GM18867 (cell line): ENCODE data around the gene HSD17B11.
A peak's percentile ranks its signal among the peaks of the same experiment; 100 is the strongest.
"Not testable (repeated sequence)": the region's sequence is repeated elsewhere in the genome, so short reads cannot be mapped to it uniquely, and the experiment has no call there.

Experiments used
- ATAC-seq: cut with Tn5 transposase; IDR thresholded peaks from one replicate; pipeline ENCODE4 v1.9.1; 2021; ENCODE audit warnings: mild to moderate bottlenecking, moderate library complexity; ENCODE audit not compliant: unreplicated experiment

Gene HSD17B11, protein sequence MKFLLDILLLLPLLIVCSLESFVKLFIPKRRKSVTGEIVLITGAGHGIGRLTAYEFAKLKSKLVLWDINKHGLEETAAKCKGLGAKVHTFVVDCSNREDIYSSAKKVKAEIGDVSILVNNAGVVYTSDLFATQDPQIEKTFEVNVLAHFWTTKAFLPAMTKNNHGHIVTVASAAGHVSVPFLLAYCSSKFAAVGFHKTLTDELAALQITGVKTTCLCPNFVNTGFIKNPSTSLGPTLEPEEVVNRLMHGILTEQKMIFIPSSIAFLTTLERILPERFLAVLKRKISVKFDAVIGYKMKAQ

DNA sequence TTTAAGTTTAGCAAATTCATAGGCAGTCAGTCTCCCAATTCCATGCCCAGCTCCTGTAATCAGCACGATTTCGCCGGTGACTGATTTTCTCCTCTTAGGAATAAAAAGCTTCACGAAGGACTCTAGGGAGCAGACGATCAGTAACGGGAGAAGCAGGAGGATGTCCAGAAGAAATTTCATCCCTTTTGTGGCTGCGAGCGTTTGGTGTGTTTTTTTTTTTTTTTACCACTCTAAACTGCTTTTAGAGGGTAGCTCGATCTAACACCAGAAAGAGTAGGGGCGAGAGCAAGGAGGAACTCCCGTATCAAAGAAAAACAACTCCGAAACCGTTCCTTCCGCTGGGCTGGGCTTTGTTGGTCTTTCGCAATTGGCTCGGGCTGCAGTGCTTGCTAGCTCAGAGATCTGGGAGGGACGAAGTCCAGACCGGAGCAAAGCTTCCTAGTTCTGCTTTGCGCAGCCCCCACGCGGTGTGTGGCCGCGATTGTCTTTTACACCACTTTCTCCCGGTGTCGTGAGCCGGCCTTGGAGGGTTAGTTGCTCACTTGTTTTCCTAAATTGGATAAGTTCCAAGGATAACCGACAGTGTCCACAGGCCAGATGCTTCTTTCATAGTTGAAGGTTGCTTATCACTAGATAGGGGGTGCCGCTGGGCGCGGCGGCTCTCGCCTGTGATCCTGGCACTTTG lies at the start of gene HSD17B11:
Gene HSD17B11 (minus strand): TSS at position 298 of the 685 bp plus-strand sequence. CDS start 118 bp downstream, at position 180.
- peak; percentile 98 for ATAC-seq

DNA sequence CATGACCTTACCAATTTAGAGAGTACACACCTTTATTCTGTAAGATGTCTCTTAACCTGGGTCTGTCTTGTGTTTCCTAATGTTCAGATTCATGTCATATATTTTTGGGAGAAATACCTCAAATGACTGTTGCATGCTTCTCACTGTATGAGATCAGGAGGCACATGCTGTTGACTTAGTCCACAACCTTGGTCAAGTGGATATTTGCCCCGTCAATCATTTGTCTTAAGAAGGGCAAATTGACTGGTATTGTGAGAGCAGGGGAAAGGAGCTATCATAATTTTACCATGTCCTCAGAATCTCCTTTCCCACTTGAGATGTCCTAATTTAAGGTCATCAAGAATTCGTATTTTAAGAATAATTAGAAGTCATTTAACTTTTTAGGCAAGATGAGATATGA lies 42.4 kb upstream of the HSD17B11 start:
- ATAC-seq: no peak

DNA sequence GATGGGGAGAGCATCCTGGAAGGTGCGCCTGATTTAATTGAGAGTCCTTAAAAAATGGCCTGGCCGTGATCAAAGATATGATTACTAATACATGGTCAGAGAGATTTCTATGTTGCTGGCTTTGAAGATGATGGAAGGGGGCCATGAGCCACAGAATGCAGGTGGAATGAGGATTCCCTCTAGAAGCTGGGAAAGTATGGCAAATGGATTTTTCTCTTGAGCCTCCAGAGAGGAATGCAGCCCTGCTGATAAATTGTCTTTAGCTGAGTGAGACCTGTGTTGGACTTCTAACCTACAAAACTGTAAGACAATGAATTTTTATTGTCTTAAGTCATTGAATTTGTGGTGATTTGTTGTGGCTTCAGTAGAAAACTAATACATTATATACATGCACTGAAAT lies 39.0 kb upstream of the HSD17B11 start:
- ATAC-seq: no peak

DNA sequence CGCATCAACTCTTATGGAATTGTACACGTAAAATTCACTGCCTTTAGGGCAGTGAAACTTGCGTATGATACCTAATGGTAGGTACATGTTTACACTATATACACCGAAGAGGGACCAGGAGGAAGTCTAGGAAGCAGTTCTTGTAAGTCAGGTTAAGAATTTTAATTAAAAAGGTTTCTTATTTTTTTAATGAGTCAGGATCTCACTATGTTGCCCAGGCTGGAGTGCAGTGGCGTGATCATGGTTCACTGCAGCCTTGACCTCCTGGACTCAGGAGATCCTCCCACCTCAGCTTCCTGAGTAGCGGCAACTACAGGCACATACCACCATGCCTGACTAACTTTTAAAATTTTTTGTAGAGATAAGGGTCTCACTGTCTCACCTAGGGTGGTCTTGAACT lies 38.0 kb upstream of the HSD17B11 start:
- ATAC-seq: no peak

DNA sequence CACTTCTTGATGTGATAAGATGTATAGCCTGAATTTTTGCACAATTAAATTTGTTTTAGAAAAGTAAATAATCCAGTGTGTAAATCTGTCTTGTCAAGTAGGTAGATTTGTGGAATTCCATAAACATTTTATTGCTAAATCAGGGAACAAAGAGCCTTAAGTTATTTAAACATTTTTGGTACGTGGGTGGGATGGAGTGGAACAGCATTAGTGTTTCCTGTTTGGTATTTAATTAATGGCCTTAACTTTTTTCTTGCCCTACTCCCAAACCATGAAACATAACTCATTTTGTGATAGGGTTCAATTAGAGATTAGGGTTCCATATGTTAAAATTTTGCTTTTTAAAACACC lies 36.5 kb upstream of the HSD17B11 start:
- no peak for ATAC-seq

DNA sequence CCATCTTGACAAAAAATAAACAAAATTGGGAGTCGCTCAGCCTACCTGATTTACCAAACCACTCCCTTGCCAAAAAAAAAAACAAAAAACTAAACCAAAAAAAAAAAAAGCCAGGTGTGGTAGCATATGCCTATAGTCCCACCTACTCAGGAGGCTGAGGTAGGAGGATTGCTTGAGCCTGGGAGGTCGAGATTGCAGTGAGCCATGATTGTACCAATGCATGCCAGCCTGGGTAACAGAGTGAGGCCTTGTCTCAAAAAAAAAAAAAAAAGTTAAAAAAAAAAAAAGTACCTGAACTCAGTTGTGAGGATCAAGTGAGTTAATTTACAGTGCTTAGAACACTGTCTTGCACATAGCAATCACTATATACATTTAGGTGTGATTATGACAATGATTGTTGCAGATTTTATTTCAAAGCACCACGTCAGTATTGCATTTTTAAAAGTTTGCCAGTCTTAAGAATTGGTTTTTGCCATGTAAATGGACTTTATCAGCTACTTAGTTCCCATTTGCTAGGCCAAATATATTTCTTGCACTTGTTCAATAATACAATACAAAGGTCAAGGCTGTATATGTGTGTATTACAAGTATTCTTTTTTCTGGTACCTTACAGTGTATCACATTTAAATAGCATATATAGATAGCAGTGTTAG lies 36.0 kb upstream of the HSD17B11 start:
- ATAC-seq: no peak

DNA sequence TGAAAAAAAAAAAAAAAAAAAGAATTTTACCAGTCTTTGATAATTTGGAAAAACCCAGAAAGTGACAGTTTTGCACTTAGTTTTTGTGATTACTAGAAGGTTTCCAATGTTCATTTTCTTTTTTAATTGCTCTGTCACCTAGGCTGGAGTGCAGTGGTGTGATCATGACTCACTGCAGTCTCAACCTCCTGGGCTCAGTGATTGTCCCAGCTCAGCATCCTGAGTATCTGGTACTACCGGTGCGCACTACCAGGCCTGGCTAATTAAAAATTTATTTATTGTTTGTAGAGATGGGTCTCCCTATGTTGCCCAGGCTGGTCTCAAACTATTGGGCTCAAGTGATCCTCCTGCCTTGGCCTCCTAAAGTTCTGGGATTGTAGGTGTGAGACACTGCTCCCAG lies 34.7 kb upstream of the HSD17B11 start:
- ATAC-seq: no peak

DNA sequence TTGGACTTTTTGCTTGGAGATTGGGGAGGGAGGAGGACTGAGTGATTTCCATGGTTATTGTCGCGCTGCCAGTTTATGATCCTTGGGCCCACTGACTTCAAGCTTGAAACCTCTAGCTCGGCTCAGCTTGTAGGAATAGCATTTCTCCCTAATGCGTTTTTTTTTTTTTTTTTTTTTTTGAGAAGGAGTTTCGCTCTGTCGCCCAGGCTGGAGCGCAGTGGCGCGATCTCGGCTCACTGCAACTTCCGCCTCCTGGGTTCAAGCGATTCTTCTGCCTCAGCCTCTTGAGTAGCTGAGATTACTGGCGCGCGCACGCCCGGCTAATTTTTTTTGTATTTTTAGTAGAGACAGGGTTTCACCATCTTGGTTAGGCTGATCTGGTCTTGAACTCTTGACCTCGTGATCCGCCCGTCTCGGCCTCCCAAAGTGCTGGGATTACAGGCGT lies 33.1 kb upstream of the HSD17B11 start:
- not testable (repeated sequence) for ATAC-seq

DNA sequence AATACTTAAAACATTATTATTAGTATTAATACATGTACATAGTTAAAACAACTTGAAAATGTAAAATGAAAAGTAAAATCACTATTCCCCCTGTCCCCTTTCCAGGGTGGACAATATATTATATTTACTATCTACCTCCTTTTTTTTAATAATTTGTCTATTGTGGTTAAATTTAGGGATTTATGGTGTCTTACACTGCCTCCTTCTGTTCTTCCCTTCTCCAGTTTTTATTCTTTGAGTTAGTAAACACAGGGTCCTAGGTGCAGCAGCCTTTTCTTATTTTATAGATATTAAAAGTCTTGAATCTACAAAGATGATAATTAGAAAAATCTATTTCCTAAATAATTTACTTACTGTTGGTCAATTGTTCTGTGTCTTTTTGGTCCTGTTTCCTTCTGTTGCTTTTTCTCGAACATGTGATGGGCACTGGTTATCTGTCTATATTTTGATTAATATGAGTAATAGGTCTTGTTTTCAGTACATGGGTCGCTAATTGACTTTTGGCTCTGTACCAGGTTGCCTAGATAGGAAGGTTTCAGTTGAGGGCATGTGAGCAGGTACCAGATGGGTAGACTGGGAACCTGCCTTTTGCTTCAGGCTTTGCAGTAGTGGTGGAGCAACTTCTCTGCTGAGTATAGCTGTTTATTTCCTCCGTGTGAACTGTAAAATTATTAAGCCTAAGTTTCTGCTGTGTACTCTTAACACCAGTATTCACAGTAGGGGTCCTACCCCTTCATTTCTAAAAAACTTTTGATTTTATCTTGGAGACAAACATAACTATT lies 32.5 kb upstream of the HSD17B11 start:
- no peak for ATAC-seq

DNA sequence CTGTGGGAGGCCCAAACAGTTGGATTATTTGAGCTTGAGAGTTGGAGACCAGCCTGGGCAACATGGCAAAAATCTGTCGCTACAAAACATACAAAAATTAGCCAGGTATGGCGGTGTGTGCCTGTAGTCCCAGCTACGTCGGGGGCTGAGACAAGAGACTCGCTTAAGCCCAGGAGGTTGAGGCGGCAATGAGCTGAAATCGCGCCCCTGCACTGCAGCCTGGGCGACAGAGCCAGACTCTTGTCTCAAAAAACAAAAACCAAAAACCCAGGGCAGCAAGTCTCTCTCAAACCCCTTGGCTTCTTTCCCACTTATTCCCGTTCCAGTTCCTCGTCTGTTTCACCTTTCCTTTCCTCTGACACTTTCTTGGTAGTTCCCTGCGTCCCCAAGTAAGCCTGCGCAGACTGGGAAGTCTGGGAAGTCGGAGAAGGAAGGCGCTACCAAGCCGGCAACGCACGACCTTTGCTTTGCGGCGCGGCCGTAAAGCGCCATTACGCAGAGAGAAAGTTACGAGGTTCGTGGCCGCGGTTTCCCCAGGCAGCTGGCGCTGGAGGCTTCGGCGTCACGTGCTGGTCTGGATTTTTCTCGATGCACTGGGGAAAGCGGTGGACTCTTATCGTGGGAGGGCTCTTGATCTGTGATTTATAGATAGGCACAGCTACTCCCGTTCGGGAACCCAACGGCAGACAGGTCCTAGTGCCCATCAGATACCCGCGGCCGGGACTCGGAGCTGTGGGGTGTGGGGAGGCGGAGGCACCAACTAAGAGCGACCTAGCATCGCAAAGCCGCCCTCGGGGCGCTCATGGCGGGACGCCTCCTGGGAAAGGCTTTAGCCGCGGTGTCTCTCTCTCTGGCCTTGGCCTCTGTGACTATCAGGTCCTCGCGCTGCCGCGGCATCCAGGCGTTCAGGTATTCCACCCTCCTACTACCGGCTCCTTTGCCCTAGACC lies 31.4 kb upstream of the HSD17B11 start, which contains the start of gene NUDT9:
Gene NUDT9 (plus strand): TSS at position 470 of the 949 bp plus-strand sequence. CDS start 333 bp downstream, at position 803.
- ATAC-seq: peak; percentile 88

DNA sequence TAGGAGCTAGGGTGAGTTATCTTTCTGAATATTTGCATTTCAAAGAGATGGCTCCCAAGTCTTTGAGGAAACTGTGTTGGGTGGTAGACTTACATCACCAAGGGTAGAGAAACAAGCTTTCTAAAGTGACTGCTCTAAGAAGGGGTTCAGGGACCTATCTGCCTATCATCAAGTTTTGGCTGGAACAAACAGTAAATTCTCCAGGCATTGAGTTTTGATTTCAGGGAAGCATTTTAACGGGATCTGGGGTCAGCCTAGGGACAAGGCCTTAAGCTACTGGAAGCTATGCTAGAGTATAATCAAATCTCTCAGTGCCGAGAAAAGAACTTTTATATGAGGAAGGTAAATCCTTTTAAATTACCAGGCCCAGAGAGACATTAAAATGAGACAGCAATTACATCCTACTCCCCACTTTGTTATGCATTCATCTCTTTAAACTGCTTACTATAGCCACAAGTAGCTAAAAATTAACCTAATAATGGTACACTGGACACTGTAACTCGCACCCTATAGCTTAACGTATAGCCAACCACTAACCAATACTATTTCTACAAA lies 29.4 kb upstream of the HSD17B11 start:
- ATAC-seq: no peak

DNA sequence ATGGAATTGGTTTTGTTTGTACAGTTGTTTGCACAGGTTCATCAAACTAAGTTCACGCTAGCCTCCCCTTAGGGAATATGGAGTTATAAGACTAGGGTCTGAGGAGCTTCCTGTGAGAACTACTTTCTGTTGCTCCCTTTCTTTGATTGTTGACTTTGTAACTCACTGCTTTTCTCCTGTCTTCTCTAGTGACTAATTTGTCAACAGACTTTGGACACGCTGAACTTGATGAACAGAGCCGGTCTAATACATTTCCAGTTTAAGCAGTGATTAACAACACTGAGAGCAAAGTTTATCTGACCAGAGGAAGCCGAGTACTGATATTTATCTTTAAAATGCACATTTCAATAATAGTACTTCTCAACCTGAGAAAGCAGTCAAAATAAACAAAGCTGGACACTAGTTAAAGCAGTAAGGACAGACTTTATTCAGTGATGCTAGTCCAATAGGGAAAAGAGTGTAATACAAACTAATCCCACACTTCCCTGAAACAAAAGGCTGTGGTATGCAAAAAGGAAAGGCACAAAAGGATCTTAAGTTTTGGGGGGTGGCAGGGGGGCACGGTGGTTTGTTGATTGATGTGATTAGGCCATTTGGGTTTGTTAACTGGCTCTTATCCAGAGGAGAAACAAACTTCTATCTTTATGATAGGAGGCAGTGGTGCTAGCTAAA lies 28.7 kb upstream of the HSD17B11 start:
- ATAC-seq: no peak

DNA sequence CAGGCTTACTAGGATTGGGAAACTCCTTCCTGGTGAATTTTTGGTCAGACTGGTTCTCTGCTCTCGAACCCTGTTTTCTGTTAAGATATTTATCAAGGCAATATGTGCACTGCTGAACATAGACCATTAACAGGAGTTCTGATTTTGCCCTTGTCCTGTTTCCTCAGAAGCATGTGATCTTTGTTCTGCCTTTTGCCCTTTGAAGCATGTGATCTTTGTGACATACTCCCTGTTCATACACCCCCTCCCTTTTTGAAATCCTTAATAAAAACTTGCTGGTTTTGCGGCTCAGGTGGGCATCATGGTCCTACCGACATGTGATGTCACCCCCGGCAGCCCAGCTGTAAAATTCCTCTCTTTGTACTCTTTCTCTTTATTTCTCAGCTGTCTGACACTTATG lies 27.4 kb upstream of the HSD17B11 start:
- not testable (repeated sequence) for ATAC-seq

DNA sequence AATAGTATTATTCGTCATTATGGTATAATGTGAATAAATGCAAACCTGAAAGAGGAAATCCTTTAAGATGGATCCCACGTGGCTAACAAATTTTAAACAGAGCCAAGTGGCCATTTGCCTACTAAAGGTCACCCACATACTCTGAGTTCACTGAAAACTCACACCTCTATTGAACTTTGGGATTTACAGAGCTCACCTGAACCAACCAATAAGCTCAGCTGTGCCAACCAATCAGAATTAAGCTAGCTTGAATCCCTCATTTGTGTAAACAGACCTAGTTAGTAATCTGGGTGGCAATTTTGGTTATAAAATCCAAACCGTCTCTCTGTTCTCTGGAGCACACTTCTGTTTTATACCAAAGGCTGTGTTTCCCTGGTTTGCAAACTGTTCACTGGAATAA lies 26.0 kb upstream of the HSD17B11 start:
- ATAC-seq: no peak

DNA sequence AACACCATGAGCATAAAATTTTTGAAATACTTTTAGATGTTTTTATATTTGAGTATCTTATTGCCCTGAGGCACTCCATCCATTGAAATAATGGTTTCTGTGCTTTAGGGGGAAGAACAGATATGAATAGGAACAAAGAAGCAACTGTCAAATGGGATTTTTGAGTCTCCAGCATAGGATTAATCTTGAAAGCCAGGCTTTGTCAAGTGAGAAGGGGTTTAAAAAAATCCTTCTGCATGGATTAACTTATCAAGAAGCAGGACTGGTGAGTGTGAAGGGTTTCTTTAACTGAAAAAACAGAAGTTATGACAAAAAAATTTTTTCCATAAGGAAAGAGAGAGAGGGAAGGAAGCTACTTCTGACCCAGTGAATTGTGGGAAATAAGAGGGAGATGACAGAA lies 23.8 kb upstream of the HSD17B11 start:
- ATAC-seq: no peak

DNA sequence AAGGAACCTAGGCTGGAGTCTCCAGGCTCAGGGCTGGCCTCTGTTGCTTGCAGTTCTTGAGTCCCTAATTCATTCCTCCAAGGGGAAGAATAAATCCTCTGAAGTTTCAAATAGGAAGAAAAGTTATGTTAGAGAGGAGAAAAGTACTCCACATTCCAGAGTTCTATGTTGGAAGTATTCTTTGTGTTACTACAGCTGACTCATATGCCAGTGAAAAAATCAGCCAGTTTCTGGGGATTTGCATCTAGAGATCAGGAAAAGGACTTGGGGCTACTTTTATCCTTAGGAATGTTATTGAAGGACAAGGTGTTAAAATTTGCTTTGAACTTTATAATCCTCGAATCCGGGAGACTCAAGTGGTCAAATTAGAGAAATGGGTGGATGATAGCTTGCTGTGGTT lies 19.7 kb upstream of the HSD17B11 start:
- no peak for ATAC-seq

DNA sequence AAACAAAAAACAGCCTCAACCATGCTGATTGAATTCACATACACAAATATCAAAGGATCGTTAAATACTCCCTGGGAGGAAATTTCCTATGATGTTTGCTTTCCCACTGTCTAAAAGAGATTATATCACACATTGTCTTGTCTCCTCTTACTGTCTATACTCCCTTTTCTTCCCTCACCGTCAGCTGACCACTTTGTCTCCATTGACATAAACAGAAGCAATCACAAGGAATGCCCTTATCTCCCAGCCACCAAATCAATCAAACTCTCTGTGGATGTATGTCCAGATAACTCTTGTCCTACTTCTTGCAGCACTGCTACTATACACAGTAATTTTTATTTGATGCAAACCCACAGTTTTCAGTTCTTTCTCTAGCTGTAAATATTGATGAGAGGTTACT lies 19.2 kb upstream of the HSD17B11 start:
- ATAC-seq: no peak

DNA sequence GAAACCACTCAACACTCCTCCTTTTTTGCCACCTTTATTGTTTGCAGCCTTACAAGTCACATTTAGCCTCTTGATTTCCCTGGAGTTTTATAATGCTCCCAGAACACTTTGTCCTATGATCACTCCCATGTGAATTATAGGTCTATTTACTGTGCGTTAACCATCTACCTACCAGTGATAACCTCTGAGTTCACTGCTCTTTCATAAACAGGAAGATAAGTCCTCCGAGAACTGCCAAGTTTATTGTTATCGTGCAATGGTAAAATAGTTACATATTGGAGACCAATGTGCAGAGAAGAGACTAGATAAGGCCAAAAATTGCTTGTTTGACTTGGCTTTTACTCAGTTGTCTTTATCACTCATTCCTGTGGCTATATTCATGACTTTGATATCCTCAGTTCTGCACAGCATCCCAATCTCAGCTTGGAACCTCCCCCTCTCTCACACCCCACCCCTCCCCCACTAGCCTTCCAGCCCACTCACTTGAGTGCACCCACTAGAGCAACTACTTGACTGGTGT lies 18.5 kb upstream of the HSD17B11 start:
- ATAC-seq: no peak

DNA sequence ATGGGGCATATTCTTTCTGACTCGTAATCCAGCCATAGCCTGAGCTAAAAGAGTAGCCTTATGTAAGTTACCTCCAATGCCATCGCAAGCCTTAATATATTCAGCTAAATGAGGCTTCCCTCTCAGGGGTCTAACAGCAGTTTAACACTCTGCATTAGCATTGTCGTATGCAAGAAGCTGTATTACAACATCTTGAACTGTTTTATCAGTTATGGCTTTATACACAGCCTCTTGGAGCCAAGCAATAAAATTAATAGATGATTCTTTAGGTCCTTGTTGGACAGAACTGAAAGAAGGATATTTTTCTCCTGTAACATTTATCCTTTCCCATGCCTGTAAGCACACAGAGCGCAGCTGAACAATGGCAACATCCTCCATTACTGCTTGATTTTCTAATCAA lies 15.9 kb upstream of the HSD17B11 start:
- not testable (repeated sequence) for ATAC-seq
